Ammon's horn (tissue), 1 donor: ENCODE results near the gene DCDC2C.
"Not testable (repeated sequence)": the region's sequence is repeated elsewhere in the genome, so short reads cannot be mapped to it uniquely, and the experiment has no call there.

ENCODE experiments used
- DNase-seq: peaks from one replicate; pipeline ENCODE4 v3.0.0-alpha.2; 2016; ENCODE audit warnings: low spot score

Gene DCDC2C, protein sequence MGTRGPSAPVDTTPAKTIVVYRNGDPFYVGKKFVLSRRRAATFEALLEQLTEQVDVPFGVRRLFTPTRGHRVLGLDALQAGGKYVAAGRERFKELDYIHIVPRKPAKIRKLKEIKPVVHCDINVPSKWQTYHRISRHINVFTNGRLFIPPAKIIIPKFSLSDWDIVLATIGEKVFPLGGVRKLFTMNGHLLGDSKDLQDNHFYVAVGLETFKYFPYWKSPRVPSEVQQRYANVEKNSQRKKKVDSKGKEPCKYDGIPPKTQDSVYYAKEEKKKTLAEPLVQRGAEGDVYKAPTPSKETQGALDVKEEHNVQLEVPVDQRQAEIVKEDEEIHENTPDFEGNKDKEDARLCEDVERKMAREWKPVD

DNA sequence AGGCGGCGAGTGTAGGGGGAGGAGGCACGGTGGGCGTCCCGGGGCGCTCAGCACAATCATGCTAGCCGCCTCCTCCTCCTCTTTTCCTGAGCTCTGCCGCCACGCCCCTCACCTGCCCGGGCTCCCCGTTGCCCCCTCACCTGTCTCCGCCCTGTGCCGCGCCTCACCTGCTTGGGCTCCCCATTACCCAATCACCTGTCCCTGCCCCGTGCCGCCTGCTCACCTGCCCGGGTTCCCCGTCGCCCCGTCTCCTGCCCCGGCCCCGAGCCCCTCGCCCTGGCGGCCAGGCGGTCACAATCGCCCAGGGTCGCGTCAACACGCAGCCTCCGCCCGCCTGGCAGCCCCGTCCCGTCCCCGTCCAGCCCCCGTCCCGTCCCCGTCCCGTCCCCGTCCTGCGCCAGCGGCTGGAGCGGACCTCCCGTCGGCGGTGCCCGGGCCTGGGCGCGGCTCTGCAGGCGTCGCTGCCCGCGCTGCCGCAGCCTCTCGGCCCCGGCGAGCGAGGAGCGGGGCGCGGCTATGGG is at the start of gene DCDC2C:
DCDC2C (plus strand) TSS at position 340 of the 521 bp plus-strand sequence; CDS start at position 517, 177 bp downstream.
- no peak for DNase-seq

DNA sequence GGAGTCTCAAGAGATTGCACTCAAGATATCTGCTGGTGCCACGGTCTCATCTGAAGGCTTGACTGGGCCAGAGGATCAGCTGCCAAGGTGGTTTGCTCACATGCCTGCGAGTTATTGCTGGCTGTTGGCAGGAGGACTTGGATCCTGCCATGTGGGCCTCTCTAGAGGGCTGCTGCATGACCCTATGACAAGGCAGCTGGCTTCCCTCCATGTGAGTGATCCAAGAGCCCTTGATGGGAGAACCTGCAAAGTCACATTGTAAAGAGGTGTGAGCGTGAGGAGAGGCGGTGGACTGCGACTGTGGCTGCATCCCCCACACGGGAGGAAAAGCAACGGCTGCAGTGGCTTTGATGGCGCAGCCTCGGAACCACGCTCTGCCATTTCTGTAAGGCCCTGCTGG is 49.4 kb upstream of the DCDC2C start:
- DNase-seq, result no peak

DNA sequence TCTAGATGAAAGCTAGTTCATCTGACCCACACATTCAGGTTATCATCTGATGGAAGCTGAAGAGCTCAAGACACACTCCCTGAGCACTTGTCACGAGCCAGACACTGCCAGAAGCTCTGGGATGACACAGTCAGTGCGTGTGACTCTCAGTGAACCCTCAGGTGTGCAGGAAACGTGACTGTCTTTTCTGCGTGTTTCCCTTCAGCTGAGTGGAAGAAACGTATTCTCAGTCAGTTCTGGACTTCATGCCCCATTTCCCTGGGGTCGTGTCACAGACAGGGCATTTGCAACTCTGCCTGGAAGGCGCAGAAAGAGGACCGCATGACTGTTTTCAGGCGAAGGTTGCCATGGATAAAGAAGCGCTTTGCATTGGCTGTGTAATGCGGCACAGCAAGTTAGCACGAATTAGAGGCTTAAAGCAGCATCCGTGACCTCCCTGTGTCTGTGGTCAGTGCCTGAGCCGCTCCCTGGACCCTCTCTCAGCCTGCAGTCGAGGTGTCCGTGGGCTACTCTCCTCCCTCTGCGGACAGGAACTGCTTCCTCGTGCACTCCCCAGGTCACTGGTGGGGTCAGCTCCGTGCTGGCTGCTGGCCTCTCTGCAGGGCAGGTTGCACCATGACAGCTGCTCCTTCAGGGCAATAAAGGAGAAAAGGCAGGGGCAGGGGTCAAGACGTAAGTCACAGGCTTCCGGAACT is 48.7 kb upstream of the DCDC2C start:
- DNase-seq, result no peak

DNA sequence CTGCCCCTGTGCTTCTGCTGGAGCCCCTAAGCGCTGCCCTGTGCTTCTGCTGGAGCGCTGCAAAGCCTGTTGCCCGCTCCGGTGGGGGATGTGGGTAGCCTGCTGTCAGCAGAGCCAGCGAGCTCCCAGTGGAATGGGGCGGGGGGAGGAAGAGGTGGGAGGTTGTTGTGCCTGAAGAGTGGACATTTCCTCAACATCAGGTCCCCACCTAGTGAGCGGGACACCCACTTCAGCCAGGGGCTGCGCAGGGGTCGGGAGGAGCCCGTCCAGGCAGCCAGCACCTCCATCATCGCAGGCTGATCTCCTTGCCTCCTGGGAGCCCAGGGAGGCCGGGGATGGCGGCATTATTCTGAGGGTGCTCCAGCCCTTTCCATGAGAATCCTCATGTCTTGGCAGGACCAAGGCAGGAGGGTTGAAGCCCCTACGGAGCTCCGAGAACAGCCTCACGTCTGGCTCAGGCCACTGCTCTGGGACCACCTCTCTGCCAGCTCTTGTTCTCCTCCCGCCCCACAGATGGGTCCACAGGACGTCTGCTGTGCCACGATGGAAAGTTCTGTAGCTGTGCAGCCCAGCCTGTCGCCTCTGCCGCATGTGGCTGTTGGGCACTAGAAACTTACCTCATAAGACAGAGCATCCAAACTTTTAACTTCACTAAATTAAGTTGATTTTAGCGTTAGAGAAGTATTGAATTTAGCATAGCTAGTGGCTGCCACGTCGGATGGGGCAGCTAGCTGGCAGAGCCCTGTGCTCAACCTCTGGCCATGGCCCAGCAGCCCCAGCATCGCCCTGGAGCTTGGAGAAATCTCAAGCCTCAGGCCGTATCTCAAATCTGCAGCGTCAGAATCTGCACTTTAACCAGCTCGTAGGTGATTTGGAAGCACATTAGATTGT is 47.3 kb upstream of the DCDC2C start:
- DNase-seq, result no peak

DNA sequence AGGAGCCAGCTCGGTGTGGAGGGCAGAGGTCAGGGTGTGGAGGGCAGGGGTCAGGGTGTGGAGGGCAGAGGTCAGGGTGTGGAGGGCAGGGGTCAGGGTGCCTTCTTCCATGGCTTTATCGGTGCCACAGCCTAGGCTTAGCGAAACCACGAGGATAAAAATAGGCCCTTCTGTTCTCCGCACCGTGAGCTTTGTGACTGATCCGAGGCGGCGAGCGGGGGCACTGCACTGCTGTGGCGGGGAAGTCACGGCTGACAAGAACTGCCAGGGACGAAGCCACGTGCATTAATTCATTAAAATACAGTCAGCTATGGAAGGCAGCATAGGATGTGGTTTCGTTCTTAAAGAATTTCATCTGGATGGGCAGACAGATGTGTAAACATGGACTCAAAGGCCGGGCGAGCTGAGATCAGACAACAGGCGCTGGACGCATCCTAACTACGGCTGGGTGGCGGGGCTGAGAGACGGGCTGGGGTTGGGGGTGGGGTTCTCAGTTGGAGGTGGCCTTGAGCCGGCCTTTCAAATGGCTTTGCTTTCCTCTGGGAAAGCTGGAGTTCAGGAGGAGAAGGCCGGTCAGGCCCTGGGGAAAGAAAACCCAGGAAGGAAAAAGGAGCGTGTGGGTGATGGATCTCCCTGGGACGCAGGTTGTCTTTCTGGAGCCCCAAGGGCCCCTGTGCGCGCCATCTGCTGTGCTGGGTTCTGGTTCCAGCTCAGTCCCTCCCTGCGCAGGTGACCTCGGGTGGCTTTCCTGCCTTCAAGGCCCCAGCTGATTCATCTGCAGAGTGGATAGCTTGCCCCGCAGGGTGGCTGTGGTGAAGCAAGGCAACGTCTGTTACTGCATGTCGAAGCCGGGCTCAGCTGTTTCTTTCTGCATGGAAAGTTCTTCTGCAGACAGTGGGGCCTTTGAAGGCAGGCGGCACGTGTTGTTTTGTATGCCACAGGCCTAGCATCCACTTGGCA is 46.3 kb upstream of the DCDC2C start:
- peak; percentile 56 for DNase-seq

DNA sequence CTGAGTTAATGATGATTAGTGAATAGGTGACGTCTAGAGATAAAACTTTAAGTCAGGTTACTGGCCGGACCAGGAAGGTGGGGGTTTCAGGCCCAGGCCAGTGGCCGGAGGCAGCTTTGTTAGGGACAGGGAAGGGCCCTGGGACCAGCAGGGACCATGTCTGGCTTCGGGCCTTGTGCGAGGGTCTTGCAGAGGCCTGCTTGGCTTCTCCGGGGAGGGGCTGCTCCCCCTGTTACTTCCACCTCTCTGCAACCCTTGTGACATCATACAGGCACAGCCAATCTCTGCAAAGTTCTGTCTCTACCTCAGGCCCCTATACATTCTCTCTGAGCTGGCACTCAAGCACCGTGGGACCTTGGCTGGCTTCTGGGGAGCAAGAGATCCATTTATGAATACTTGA is 45.5 kb upstream of the DCDC2C start, which contains the start of gene ALLC:
ALLC (plus strand) TSS at position 320 of the 400 bp plus-strand sequence. CDS start 12,958 bp downstream, outside the sequence.
- no peak for DNase-seq

DNA sequence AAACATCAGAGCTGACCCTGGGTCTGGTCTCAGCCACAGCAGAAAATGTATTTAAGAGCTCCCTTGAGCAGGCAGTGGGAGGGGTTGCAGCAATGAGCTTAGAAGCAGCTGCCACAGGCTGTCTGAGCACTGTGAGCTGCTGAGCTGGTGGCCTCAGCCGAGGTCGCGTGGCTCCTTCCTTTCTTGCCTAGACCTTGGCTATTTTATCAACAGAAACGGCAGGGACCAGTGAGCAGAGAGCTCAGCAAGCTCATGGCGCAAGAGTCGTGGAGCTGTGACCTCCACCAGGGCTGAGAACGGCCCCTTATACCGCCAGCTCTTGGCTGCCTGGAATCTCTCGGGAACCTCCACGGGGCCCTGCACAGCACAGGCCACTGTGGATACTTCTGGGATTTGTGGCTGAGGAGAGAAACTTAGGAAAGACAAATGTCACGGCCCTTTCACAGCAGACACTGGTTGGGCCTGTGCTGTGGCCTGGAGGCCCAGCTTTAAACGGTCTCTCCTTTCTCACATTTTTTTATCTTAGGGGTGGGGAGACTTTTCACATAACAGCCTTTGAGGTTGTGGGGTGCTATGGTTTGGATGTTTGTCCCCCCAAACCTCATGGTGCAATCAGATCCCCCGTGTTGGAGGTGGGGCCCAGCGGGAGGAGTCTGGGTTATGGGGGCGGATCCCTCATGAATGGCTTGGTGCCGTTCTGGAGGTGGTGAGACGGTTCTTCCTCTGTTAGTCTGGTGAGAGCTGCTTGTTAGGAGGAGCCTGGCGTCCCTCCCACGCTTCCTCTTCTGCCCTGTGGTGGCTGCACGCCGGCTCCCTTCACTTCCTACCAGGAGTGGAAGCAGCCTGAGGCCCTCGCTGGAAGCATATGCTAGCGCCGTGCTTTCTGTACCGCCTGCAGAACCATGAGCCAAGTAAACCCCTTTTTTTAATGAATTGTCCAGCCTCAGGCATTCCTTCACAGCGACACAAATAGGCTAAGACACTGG is 43.6 kb upstream of the DCDC2C start:
- DNase-seq, result peak; percentile 45

DNA sequence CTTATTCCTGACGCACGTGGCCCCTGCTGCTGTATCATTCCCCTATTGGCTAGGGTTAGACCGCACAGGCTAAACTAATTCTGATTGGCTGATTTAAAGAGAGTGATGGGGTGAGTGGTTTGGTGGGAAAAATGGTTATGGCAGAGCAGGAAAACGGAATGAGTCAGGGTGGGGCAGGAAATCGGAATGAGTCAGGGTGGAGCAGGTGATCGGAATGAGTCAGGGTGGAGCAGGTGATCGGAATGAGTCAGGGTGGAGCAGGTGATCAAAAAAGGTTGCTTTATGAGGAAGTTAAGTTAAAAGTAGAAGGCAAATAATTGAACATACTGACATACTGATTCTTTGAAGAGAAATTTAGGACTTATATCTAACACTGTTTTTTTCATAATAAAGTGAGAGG is 42.7 kb upstream of the DCDC2C start:
- DNase-seq, result not testable (repeated sequence)

DNA sequence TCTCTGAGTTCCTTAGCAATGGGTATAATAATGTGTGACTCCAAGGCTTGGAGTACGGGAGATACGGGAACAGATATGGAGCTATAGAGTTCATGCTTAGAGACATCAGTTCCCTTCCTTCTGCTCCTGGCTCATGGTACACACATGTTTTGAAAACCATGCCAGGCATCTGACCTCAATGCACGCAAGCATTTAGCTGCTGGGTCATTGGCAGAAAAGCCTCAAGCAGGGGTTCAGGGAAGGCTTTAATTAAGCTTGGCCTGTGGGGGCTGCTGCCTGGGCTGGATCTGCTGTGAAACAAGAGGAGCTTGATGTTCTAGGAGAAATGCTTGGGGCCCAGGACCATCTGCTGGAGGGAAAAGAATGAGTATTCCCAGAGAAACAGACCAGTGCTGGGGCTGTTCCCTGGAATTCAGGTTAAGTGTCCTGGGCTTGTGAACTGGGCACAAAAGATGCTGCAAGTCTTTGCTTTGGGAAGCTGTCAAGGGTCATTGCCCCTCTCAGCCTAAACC is 42.2 kb upstream of the DCDC2C start:
- no peak for DNase-seq

DNA sequence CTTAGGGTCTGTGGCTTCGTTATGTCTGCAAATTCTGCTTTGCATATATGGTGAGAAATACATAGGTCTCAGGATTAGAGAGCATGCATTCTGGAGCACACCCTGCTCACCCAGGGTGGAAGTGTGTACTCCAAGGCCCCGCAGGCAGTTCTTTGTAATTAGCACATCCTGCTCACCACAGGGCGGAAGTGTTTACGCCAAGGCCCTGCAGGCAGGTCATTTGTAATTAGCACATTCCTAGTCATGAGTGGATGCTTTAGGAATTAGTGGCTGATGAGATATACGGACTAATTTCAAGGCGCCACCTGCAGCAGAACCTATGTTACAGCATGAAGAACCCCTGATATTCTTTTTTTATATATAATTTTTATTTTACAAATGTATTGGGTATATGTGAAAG is 41.1 kb upstream of the DCDC2C start:
- DNase-seq, result no peak

DNA sequence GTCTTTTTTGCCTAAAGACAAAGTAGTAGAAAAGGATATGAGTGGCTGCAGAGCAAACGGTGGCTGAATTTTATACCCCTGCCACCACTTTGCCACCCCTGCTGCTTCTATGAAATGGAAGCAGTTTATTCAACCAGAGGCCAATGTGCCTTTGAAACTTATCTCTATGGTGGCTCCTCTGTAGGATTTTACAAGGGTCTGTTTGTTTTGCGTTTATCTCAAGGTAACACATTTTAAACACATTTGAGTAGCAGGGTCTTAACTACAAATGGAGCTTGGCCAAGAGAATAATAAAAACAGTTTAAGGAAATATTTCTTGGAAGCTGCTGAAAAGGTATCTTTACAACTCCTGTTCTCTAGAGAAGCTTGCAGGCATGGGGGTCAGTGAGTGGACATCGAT is 39.3 kb upstream of the DCDC2C start:
- DNase-seq, result no peak

DNA sequence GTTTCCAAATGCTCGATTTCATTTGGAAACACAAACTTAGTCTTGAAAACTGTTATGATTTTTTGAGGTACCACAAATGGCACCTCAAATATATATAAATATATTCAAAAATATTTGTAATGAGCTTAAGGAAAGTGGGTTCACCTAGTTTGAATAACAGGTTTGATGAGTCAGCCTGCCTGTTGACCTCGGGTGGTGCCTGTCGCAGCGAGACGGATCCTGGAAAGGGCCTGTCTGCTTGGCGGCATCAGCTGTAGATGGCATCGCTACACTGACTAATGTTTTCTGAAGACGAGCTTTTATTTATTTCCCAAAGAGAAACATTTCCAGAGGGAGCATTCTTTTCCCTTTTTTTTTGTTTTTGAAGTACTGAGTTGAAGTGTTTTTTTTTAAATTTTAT is 38.5 kb upstream of the DCDC2C start:
- DNase-seq, result no peak

DNA sequence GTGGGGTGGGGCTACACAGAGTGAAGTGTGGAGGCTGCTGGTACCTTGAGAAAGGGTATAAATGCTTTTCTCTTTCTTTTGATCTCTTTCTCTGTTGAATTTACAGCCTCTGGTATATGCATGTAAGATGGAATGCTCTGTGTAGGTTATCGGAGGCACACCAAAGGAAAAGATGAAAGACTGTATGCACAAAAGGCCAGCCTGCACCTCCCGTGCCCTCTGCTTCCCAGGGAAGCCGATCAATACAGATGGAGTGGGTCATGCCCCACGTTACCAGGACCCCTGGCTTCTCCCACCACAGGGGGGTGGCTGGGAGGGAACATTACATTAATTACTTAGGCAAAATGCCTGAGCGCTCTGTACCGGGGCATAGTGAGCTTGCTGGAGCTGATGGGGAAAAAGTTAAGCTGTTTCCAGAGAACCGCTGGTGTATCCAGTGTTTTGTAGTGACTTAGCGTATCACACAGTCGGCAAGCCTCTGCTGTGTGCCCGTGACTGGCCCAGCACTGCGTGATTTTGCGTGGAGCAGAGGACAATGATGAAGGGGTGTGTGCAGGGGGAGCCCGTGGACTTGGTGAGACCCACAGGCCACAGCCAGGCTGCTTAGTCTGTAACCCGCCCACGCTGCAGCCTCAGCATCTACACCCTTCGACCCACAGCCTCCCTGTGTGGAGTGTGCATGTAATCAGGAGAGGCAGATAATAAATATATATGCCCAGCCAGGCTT is 37.3 kb upstream of the DCDC2C start:
- DNase-seq, result no peak

DNA sequence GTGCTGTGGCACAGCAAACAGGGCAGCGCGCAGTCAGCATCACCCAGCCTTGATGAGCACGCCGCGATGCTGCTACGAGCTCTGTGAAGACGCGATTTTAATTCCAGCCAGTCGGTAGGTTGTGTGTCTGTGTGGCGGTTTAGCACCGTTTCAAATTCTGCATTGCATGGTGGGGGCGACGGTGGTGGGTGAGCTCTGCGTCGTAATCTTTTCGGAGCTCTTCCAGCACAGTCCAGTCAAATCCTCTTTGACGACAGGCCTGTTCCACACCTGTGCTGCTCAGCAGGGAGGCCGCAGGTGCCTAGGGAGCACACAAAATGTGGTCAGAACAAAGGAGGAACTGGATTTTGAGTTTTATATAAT is 36.8 kb upstream of the DCDC2C start:
- no peak for DNase-seq

DNA sequence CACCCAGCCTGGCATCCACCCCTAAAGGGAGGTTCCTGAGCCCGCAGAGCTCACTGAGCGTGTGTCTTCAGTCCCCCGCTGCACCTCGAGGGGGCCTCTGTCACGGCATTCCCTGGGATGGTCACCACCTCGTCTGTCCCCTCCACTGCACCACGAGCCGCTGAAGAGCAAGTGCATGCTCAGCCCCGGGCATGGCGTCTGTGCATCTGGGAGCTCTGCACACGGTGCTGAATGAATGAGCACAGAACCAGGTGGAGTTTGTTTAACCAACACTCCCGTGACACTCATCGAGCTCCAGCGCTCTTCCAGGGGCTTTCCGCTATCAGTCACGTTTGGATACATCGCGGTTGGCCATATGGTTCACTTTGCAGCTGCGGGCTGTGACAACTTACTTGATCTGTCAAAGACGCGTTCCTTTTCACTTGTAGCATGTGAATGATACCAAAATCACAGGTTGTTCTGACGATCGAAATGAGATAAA is 36.2 kb upstream of the DCDC2C start:
- peak; percentile 1 for DNase-seq

DNA sequence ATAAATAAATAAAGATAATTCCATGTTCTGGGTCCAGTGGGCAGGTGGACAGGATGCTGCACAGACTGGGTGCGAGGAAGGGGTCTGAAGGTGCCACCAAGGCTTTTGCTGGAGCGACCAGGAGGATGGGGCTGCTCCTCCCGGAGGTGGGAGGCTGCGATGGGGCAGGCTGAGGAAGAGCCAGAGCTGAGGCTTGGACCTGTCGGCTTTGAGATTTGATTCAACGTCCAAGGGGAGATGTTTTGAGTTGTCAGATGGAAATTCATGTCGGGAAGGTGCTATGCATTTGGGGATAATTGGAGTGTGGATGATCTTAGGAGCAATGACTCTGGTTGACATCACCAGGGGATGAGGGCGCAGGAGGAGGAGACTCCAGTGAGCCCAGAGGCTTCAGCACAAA is 33.7 kb upstream of the DCDC2C start:
- DNase-seq, result peak; percentile 1

DNA sequence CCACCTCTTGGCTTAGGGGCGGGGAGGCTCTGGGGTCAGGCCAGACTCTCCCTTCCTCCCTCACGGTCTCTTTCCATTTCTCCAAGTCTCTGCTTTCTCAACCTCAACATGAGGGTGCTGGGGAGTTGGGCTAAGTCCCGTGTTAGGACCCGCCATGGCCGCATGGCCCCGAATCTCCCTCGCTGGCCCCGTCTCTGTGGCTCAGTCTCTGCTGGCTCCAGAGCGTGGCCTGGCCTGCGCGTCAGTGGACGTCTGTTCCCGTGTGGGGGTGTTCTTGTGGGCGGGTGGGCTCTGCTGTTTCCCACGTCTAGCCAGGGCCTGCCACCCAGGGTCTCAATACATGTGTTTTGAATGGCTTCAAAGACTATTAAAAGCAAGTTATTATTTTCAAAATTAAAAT is 33.0 kb upstream of the DCDC2C start:
- peak; percentile 1 for DNase-seq

DNA sequence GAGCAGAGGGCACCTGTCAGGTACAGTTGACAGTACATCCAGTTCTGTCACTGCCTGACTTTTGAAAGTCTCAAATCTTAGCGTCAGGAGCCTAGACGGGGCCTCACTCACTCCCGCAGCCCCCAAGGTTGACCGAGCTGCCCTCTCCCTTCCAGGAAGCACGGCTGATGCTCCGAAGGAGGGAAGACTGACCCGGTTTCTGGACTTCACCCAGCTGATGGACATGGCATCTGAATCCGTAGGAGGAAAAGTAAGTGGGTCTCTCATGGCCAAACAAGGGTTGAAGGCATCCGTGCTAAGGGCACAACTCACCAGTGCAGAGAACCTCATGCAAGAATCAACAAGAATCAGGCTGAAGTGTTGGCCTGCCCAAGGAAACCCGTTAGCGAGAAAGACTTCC is 32.4 kb upstream of the DCDC2C start:
- peak; percentile 1 for DNase-seq
